Measurements from ENCODE around the gene THOC5. TPM values are rescaled to one million over a fixed set of nuclear protein-coding genes. Genes with fewer than 3 reads are reported as not detected.
A peak's percentile ranks its signal among the peaks of the same experiment; 100 is the strongest.

THOC5 gene
- total RNA-seq (2021; ENCODE audit: unreplicated experiment) (80.6 TPM), Bru-seq, nascent RNA (percentile 77 among the genes with signal in this experiment), BruChase-seq, experiment 1, labeled RNA remaining after a 6-hour chase (percentile 92 among the genes with signal in this experiment), BruChase-seq, experiment 2, labeled RNA remaining after a 2-hour chase (percentile 84 among the genes with signal in this experiment)
- polyA plus RNA-seq (2012) = 60.9 and 66.3 TPM in 2 replicates
- long read RNA-seq, full-length matches to known transcripts = 81 of 126 reads
- long read RNA-seq, partial matches to known transcripts = 12 of 126 reads
- long read RNA-seq, other reads (novel, unspliced or antisense) = 33 of 126 reads

DNA sequence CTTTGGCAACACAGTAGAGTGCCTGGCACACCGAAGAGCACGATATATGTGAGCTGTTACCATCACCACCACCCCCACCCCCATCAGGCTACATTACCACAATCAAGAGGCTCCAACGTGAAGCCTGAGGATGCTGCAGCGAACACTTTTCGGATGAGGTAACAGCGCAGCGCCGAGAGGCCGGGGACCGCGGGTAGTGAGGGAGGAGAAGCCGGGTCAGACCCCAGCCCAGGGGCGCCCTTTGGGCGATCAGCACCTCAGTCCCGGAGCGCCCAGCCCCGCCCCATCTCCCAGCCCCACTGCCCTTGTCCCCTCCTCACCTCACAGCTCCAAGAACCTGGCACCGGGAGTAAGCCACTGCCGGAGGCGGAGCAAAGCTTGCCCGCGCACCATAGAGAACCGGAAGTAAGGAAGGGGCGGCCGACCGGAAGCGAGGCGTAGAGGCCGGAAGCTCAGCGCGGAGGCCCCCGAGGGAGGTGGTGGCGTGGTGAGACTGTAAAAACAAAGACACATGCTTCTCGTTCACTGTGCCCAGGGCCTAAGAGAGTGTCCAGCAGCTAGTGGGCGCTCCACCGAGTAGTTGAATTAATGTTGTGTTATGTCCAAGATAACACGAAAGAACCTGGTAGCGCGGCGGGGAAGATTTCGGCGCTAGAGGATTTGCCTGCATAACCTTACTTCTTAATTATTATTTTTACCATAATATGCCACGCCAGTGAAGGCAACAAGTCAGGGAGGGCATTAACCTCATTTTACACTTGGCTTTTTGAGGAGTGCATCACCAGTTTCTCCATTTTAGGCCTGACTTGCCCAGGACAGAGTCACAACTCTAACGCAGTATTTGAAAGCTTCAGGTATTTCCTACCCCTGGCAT, at the start of gene THOC5:
TSS of gene THOC5 (minus strand) at position 407 of the 874 bp plus-strand sequence. CDS start 4,610 bp downstream, outside the sequence.
- H3K27ac ChIP-seq (ENCODE audit: low read depth, low read length) = peak within 1 kb of the TSS; percentile 71
- DNase-seq (ENCODE audit: low read depth, low spot score) (peak; percentile 89), ATAC-seq (peak; percentile 97)
- H3K4me1 ChIP-seq (ENCODE audit: control insufficient read depth in 1 of 2, insufficient read depth in 2 of 2, low read length in 2 of 2) = peaks cover 10% of the 10 kb centered on the region in 2 experiments; a peak in 3 of 4 replicates
- no peaks in the 10 kb centered on the region for H3K27me3 ChIP-seq (ENCODE audit: insufficient read depth, low read length)
- BruUV-seq (replicated peaks) = TSS peak; percentile 99
- CTCF ChIA-PET = interaction anchor here (0.6 to 1.4 kb wide), 10 partner anchors 11 to 535 kb away, joined by 3 to 10 read pairs (median 4); no protein-coding TSS in a partner anchor
- peaks cover 32% of the 10 kb centered on the region for H3K79me2 ChIP-seq (ENCODE audit: insufficient read depth, low read length)
- no peak within 1 kb of the TSS for H2AFZ ChIP-seq (ENCODE audit: low read depth, low read length, poor library complexity, severe bottlenecking)
- intact Hi-C loops (cut with micrococcal nuclease) = loop anchor here (1.0 kb wide), 1 partner anchor 37 kb away; no protein-coding TSS in a partner anchor
- H4K20me1 ChIP-seq (ENCODE audit: insufficient read depth) = no peaks in the 10 kb centered on the region
- peak within 1 kb of the TSS; percentile 89 to 99 for H3K4me3 ChIP-seq (replicated peaks in 1 of 2; ENCODE audit: low read depth in 1 of 2, low read length in 2 of 2)
- peaks cover 6 to 36% of the 10 kb centered on the region in 2 experiments for H3K36me3 ChIP-seq (ENCODE audit: control insufficient read depth in 1 of 2, insufficient read depth in 2 of 2, low read length in 2 of 2)
- peak within 1 kb of the TSS; percentile 91 for H3K9ac ChIP-seq (ENCODE audit: low read length)
- no peaks in the 10 kb centered on the region for H3K9me2 ChIP-seq (ENCODE audit: insufficient read depth)
- RAD21 ChIA-PET (ENCODE audit: low non-redundant PET in 1 of 2, low total read pairs in 2 of 2, uncharacterized antibody in 2 of 2, unreplicated experiment in 2 of 2) = interaction anchor here in 1 of 2 experiments (0.7 kb wide), 1 partner anchor 11 kb away, joined by 7 read pairs; no protein-coding TSS in a partner anchor
- POLR2A ChIA-PET = interaction anchor here (0.7 to 1.3 kb wide), 9 partner anchors 8 to 220 kb away, joined by 3 to 4 read pairs (median 3); no protein-coding TSS in a partner anchor
- peak within 1 kb of the TSS; percentile 87 for H3K4me2 ChIP-seq (ENCODE audit: low read length)
- H3K9me3 ChIP-seq (ENCODE audit: control insufficient read depth in 1 of 2, insufficient read depth in 1 of 2, low read depth in 1 of 2, low read length in 2 of 2) = no peaks in the 10 kb centered on the region
- no peak for TF ChIP-seq POLR2A (IDR thresholded peaks at IDR 0.05; ENCODE audit: borderline replicate concordance, extremely low read depth, insufficient read depth, insufficient read length)
- TF ChIP-seq EGR1 (IDR thresholded peaks at IDR 0.05; ENCODE audit: low read depth) = no peak
- TF ChIP-seq, protein P1, sequence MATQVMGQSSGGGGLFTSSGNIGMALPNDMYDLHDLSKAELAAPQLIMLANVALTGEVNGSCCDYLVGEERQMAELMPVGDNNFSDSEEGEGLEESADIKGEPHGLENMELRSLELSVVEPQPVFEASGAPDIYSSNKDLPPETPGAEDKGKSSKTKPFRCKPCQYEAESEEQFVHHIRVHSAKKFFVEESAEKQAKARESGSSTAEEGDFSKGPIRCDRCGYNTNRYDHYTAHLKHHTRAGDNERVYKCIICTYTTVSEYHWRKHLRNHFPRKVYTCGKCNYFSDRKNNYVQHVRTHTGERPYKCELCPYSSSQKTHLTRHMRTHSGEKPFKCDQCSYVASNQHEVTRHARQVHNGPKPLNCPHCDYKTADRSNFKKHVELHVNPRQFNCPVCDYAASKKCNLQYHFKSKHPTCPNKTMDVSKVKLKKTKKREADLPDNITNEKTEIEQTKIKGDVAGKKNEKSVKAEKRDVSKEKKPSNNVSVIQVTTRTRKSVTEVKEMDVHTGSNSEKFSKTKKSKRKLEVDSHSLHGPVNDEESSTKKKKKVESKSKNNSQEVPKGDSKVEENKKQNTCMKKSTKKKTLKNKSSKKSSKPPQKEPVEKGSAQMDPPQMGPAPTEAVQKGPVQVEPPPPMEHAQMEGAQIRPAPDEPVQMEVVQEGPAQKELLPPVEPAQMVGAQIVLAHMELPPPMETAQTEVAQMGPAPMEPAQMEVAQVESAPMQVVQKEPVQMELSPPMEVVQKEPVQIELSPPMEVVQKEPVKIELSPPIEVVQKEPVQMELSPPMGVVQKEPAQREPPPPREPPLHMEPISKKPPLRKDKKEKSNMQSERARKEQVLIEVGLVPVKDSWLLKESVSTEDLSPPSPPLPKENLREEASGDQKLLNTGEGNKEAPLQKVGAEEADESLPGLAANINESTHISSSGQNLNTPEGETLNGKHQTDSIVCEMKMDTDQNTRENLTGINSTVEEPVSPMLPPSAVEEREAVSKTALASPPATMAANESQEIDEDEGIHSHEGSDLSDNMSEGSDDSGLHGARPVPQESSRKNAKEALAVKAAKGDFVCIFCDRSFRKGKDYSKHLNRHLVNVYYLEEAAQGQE (IDR thresholded peaks at IDR 0.05; ENCODE audit: low read depth) = no peak
- peak; percentile 39 for TF ChIP-seq TCF7L2 (IDR thresholded peaks at IDR 0.05; ENCODE audit: borderline replicate concordance, extremely low read depth, insufficient read depth, insufficient read length)
- TF ChIP-seq, protein P2, sequence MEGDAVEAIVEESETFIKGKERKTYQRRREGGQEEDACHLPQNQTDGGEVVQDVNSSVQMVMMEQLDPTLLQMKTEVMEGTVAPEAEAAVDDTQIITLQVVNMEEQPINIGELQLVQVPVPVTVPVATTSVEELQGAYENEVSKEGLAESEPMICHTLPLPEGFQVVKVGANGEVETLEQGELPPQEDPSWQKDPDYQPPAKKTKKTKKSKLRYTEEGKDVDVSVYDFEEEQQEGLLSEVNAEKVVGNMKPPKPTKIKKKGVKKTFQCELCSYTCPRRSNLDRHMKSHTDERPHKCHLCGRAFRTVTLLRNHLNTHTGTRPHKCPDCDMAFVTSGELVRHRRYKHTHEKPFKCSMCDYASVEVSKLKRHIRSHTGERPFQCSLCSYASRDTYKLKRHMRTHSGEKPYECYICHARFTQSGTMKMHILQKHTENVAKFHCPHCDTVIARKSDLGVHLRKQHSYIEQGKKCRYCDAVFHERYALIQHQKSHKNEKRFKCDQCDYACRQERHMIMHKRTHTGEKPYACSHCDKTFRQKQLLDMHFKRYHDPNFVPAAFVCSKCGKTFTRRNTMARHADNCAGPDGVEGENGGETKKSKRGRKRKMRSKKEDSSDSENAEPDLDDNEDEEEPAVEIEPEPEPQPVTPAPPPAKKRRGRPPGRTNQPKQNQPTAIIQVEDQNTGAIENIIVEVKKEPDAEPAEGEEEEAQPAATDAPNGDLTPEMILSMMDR (IDR thresholded peaks at IDR 0.05 in 2 of 3, conservative IDR thresholded peaks at IDR 0.05 in 1 of 3; ENCODE audit: borderline replicate concordance in 1 of 3, insufficient read depth in 1 of 3, low read depth in 2 of 3, low read length in 2 of 3) = peak; percentile 34 to 68 (median 68); a peak in 5 of 6 replicates
- TF ChIP-seq SRF (IDR thresholded peaks at IDR 0.05; ENCODE audit: low read depth) = no peak
- no peak for TF ChIP-seq EZH2phosphoT487 (IDR thresholded peaks at IDR 0.05; ENCODE audit: borderline replicate concordance)
- TF ChIP-seq ELF1 (IDR thresholded peaks at IDR 0.05; ENCODE audit: borderline replicate concordance, low read depth) = peak; percentile 77
- TF ChIP-seq SP1 (IDR thresholded peaks at IDR 0.05; ENCODE audit: low read depth) = peak; percentile 20; the same call in 1 of the 2 replicates
- TF ChIP-seq RAD21 (IDR thresholded peaks at IDR 0.05; ENCODE audit: low read depth) = 0 out of 2 replicates have a peak, but pooled peaks have one; percentile 10
- no peak for TF ChIP-seq FOSL1 (IDR thresholded peaks at IDR 0.05; ENCODE audit: low read depth)
- TF ChIP-seq, protein P3, sequence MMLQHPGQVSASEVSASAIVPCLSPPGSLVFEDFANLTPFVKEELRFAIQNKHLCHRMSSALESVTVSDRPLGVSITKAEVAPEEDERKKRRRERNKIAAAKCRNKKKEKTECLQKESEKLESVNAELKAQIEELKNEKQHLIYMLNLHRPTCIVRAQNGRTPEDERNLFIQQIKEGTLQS (IDR thresholded peaks at IDR 0.05) = no peak
- peak; percentile 68; the same call in 1 of the 2 replicates for TF ChIP-seq SIN3A (IDR thresholded peaks at IDR 0.05; ENCODE audit: low read depth)
- TF ChIP-seq, protein P4, sequence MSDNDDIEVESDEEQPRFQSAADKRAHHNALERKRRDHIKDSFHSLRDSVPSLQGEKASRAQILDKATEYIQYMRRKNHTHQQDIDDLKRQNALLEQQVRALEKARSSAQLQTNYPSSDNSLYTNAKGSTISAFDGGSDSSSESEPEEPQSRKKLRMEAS (IDR thresholded peaks at IDR 0.05) = peak; percentile 98
- TF ChIP-seq ZNF274 (IDR thresholded peaks at IDR 0.05; ENCODE audit: low read depth, low read length) = no peak

All from HCT116 (cell line).